ENCODE measurements around the gene PAWR.

GRCh38 chr12:79548610-79548924 lies 142.2 kb downstream of the PAWR start:
- no peak for TF ChIP-seq CTCF (optimal IDR thresholded peaks at IDR 0.05 in 1 of 3, IDR thresholded peaks at IDR 0.05 in 1 of 3, conservative IDR thresholded peaks at IDR 0.05 in 1 of 3; ENCODE audit: extremely low read depth in 1 of 3, insufficient read depth in 2 of 3, low read length in 3 of 3)
- TF ChIP-seq EZH2 (IDR thresholded peaks at IDR 0.05; ENCODE audit: low read length) = no peak
